Adipocyte (in vitro differentiated cells): ENCODE measurements around the gene TOMM40.
"Not testable (repeated sequence)": the region's sequence is repeated elsewhere in the genome, so short reads cannot be mapped to it uniquely, and the experiment has no call there.

Experiments
- DNase-seq: peaks from one replicate; pipeline ENCODE4 v3.0.0-alpha.2; 2015; ENCODE audit warnings: low read depth
- H3K27me3 ChIP-seq: replicated peaks from 2 replicates; pipeline ENCODE4 v1.7.0; 2013; ENCODE audit warnings: mild to moderate bottlenecking, low read length, moderate library complexity; ENCODE audit not compliant: control insufficient read depth, insufficient read depth
- H3K36me3 ChIP-seq: 2 replicates; pipeline ENCODE4 v1.7.0; 2013; ENCODE audit warnings: low read length, mild to moderate bottlenecking, moderate library complexity; ENCODE audit not compliant: control insufficient read depth, insufficient read depth, severe bottlenecking
- H3K4me1 ChIP-seq: 2 replicates; pipeline ENCODE4 v1.7.0; 2013; ENCODE audit warnings: mild to moderate bottlenecking, low read length, moderate library complexity; ENCODE audit not compliant: control insufficient read depth, insufficient read depth
- H3K4me3 ChIP-seq: 2 replicates; pipeline ENCODE4 v1.7.0; 2013; ENCODE audit warnings: mild to moderate bottlenecking, low read length, moderate library complexity
- H3K9ac ChIP-seq: 2 replicates; pipeline ENCODE4 v1.7.0; 2013; ENCODE audit warnings: mild to moderate bottlenecking, low read length, moderate library complexity
- H3K9me3 ChIP-seq: 2 replicates; pipeline ENCODE4 v1.7.0; 2013; ENCODE audit warnings: mild to moderate bottlenecking, low read length, moderate library complexity; ENCODE audit not compliant: control insufficient read depth

Gene TOMM40

DNA sequence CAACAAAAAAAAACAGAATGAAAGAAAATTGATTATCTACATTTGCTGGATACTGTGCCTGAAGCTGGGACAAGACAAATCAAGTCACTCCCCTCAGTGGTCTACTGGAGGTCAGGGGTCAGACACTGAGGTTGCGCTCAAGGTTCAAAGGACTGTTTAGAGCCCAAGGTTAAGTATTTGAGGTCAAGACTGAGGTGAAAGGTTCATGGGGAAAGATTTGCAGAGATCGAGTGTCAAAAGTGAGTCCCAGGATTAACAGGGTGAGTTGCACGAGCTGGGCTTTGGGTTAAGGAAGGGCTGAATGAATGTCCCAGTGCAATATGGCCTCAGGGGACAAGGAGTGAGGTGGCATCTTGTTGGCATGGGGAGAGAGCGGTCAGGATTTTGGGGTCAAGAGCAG, 3.4 kb upstream of the TOMM40 start:
- peaks cover 7% of the 10 kb centered on the region for H3K36me3 ChIP-seq
- no peak for DNase-seq
- H3K9me3 ChIP-seq, result no peaks in the 10 kb centered on the region
- H3K4me3 ChIP-seq, result no peak overlapping the region
- no peaks in the 10 kb centered on the region for H3K27me3 ChIP-seq
- H3K9ac ChIP-seq, result no peak overlapping the region
- H3K4me1 ChIP-seq, result peaks cover 19% of the 10 kb centered on the region

DNA sequence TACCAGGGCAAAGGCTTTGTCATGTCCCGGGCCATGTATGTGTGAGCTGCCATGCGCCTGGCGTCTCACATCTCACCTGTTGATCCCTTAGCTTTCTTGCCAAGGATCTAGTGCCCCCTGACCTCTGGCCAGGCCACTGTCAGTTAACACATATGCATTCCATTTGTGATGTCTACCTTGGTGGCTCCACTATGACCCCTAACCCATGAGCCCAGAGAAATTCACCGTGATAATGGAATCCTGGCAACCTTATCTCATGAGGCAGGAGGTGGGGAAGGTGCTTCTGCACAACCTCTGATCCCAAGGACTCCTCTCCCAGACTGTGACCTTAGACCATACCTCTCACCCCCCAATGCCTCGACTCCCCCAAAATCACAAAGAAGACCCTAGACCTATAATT, 2.7 kb upstream of the TOMM40 start:
- H3K4me3 ChIP-seq, H3K9me3 ChIP-seq, DNase-seq, H3K9ac ChIP-seq, H3K27me3 ChIP-seq: not testable (repeated sequence)
- peaks cover 14% of the 10 kb centered on the region for H3K36me3 ChIP-seq
- peaks cover 25% of the 10 kb centered on the region for H3K4me1 ChIP-seq

DNA sequence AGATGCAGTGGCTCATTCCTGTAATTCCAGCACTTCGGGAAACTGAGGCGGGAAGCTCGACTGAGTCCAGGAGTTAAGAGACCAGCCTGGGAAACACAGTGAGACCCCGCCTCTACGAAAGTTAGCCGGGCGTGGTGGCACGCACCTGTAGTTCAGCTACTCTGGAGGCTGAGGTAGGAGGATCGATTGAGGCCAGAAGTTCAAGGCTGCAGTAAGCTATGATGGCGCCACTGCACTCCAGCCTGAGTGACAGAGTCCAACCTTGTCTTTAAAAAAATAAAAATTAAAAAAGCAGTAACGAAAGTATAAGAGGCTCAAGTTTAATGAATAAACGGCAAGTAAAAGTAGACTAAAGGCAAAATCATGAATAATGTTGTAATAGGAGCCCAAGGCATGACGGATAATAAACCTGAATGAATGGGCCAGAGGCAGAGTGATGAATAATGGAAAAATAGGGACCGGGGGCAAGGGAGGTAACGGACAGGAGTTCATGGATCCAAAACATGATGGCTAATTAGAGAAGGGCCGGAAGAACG, 1.2 kb upstream of the TOMM40 start:
- no peak for DNase-seq
- H3K4me1 ChIP-seq, result peaks cover 39% of the 10 kb centered on the region
- no peaks in the 10 kb centered on the region for H3K9me3 ChIP-seq
- H3K9ac ChIP-seq, result peak overlapping the region; percentile 87
- no peaks in the 10 kb centered on the region for H3K27me3 ChIP-seq
- peaks cover 29% of the 10 kb centered on the region for H3K36me3 ChIP-seq
- H3K4me3 ChIP-seq, result peak overlapping the region; percentile 78

DNA sequence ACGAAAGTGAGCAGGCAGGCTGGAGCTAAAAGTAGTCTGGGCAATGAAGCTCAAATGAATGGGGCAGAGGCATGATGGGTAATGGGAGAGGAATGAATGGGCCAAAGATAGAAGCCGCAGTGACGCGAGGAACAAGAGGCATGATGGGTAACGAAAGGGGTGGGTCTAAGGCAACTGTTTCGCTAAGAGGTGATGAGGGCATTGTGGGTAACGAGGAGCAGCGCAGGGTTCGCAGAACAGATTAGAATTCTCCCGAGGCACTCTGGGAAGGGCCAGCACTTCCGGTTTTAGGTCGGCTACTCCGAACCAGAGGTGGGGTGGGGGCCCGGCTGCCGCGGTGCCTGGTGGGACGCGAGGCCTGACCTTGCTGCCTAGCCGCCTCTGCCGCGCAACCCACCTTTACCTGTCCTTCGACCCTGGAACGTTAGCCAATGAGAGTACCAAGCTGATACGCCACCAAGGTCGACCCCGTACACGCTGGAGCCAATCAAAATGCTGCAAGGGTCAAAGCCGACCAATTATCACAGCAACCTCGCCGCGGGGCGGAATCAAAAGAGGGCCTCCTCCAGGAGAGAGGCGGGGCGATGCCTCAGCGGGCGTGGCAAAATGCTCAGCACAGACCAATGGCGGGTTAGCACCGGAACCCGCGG, 563 bp upstream of the TOMM40 start:
- H3K36me3 ChIP-seq, result peaks cover 34% of the 10 kb centered on the region
- H3K27me3 ChIP-seq, result no peaks in the 10 kb centered on the region
- peak; percentile 99 for DNase-seq
- peak overlapping the region; percentile 78 for H3K4me3 ChIP-seq
- H3K9me3 ChIP-seq, result no peaks in the 10 kb centered on the region
- peaks cover 39% of the 10 kb centered on the region for H3K4me1 ChIP-seq
- H3K9ac ChIP-seq, result peak overlapping the region; percentile 87

DNA sequence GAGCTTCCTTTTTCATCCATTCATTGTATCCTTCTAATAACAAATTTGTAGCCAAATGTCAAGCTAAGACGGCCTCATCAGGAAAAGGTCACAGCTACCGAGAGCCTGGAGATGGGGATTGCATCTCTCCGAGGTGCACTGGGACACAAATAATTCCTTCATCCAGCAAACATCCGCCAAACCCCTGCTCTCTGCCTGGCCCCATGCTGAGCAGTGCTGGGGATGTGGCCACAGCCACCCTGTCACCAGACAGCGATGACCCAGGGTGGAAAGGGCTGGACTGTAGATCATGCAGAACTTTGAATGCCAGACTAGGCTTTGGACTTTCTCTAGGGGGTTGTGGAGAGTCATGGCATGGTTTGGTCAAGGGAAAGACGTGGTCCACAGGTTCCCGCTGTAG, 1.9 kb downstream of the TOMM40 start:
- H3K9ac ChIP-seq, result peak overlapping the region; percentile 96
- H3K27me3 ChIP-seq, result no peaks in the 10 kb centered on the region
- H3K9me3 ChIP-seq, result no peaks in the 10 kb centered on the region
- no peak for DNase-seq
- peaks cover 39% of the 10 kb centered on the region for H3K4me1 ChIP-seq
- peaks cover 52% of the 10 kb centered on the region for H3K36me3 ChIP-seq
- H3K4me3 ChIP-seq, result peak overlapping the region; percentile 97

DNA sequence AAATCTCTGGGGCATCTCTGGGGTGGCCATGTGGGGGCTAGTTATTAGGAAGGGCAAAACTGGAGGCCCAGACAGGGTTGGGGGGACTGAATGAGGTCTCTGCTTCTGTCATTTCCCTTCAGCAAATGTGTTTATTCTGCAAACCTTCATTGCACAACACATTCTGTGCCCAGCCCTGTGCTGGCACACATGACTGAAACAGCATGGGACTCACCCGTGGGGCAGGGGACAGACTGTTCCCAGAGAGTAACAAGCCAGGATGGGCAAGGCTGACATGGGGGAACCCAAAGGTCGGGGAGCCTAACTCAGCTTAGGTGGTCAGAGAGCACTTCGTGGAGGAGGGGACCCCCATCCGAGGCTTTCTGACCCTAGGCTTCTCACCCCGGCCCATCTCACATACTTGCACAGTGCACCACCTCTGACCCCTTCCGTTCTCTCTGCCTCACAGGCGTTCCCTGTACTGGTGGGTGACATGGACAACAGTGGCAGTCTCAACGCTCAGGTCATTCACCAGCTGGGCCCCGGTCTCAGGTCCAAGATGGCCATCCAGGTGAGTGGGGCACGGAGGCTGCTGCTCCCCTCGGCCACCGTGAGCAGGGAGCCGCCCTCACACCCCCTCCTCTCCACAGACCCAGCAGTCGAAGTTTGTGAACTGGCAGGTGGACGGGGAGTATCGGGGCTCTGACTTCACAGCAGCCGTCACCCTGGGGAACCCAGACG, 2.4 kb downstream of the TOMM40 start:
- Histone ChIP-seq H3K4me1 (peaks cover 39% of the 10 kb centered on the region), H3K9ac (peak overlapping the region; percentile 96), H3K27me3 (no peaks in the 10 kb centered on the region), H3K4me3 (peak overlapping the region; percentile 97), H3K36me3 (peaks cover 55% of the 10 kb centered on the region), H3K9me3 (no peaks in the 10 kb centered on the region)
- DNase-seq, result no peak

DNA sequence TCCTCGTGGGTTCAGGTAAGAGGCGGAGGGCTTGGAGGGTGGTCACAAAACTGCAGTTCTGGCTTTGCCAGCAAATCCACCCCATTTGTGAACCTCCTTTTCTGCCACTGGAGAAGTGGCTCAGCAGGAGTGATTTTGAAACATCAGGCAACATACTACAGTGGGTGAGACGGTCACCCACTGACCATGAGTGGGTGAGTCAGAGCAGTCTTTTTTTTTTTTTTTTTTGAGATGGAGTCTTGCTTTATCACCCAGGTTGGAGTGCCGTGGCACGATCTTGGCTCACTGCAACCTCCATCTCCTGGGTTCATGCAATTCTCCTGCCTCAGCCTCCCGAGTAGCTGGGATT, 3.0 kb downstream of the TOMM40 start:
- H3K9me3 ChIP-seq, result no peaks in the 10 kb centered on the region
- H3K4me3 ChIP-seq, result peak overlapping the region; percentile 97
- DNase-seq, result no peak
- peak overlapping the region; percentile 96 for H3K9ac ChIP-seq
- H3K27me3 ChIP-seq, result no peaks in the 10 kb centered on the region
- H3K36me3 ChIP-seq, result peaks cover 55% of the 10 kb centered on the region
- peaks cover 39% of the 10 kb centered on the region for H3K4me1 ChIP-seq

DNA sequence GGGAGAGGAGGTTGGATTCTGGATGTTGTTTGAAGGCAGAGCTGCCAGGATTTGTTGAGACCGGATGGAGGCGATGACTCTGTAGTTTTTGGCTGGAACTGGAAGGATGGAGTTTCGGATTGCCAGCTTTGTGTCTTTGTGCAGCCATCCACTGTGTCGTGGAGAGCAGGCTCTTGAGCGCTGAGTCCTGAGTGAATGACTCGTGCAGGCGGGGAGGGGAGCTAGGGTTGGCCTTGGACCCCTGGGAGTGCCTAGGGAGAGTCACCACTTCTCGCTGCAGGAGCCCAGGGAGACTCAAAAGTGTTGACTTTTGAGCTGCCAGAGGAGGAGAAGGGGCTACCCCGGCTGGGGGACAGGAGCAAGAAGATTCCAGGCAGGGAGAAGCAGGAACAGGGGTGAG, 3.9 kb downstream of the TOMM40 start:
- no peaks in the 10 kb centered on the region for H3K9me3 ChIP-seq
- no peaks in the 10 kb centered on the region for H3K27me3 ChIP-seq
- peaks cover 63% of the 10 kb centered on the region for H3K36me3 ChIP-seq
- H3K4me3 ChIP-seq, result no peak overlapping the region
- H3K9ac ChIP-seq, result peak overlapping the region; percentile 2
- DNase-seq, result no peak
- peaks cover 34% of the 10 kb centered on the region for H3K4me1 ChIP-seq

DNA sequence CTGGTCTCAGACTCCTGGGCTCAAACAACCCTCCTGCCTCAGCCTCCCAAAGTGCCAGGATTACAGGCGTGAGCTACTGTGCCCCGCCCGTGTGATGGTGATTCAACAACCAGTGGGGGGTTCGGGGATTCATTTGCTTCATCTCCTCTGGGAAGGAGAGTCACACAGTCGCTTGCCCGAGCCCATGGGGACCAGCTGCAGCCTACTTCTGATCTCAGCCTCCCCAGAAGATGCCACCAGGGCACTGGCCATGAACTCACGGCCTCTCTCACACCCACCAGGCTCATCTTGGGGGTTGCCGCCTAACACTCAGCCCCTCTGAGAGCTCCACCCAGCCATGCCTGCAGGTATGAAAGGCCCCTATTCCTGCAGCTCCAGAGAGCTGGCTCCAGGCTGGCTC, 6.8 kb downstream of the TOMM40 start:
- H3K4me1 ChIP-seq, result peaks cover 19% of the 10 kb centered on the region
- no peaks in the 10 kb centered on the region for H3K9me3 ChIP-seq
- peaks cover 88% of the 10 kb centered on the region for H3K36me3 ChIP-seq
- H3K4me3 ChIP-seq, result no peak overlapping the region
- no peak for DNase-seq
- no peaks in the 10 kb centered on the region for H3K27me3 ChIP-seq
- H3K9ac ChIP-seq, result no peak overlapping the region

DNA sequence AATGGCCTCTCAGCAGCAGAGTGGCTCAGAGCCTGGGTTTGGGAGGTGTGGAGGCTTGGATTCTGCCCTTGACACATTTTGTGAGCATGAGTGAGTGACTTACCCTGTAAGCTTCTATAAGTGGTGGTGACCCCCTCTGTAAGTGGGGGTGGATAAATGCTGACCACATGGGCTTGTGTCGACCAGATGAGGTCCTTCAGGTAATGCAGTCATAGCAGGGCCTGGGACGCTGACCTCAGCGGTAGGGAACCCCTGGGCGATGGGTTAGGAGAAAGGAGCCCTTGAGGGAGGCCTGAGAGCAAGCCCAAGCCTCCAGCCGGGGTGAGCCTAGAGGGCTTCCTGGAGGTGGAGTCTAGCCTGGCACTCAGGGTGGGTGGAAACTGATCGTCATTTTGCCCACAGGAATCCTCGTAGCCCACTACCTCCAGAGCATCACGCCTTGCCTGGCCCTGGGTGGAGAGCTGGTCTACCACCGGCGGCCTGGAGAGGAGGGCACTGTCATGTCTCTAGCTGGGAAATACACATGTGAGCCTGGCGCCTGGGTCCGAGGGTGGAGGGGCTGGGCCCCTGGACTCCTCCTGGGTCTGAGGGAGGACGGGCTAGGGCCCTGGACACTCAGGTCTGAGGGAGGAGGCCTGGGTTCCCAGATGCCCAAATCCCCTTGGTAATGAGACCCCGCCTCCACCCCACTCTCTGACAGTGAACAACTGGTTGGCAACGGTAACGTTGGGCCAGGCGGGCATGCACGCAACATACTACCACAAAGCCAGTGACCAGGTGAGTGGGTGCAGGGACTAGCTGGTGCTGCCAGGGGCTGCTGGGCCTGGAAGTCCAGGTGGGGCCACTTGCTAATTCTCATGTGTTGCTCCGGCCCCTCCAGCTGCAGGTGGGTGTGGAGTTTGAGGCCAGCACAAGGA, 9.5 kb downstream of the TOMM40 start:
- H3K4me3 ChIP-seq, result no peak overlapping the region
- peaks cover 69% of the 10 kb centered on the region for H3K36me3 ChIP-seq
- H3K4me1 ChIP-seq, result peaks cover 12% of the 10 kb centered on the region
- no peaks in the 10 kb centered on the region for H3K9me3 ChIP-seq
- H3K27me3 ChIP-seq, result no peaks in the 10 kb centered on the region
- H3K9ac ChIP-seq, result no peak overlapping the region
- DNase-seq, result no peak

DNA sequence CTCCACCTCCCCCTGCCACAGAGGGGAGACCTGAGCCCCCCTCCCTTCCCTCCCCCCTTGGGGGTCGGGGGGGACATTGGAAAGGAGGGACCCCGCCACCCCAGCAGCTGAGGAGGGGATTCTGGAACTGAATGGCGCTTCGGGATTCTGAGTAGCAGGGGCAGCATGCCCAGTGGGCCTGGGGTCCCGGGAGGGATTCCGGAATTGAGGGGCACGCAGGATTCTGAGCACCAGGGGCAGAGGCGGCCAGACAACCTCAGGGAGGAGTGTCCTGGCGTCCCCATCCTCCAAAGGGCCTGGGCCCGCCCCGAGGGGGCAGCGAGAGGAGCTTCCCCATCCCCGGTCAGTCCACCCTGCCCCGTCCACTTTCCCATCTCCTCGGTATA, 12.2 kb downstream of the TOMM40 start:
- Histone ChIP-seq H3K9ac (no peak overlapping the region), H3K9me3 (no peaks in the 10 kb centered on the region), H3K4me3 (no peak overlapping the region), H3K4me1 (peaks cover 15% of the 10 kb centered on the region), H3K36me3 (peaks cover 57% of the 10 kb centered on the region), H3K27me3 (no peaks in the 10 kb centered on the region)
- DNase-seq, result no peak
